Kidney (tissue), 14 donors: ENCODE measurements around the gene FYCO1. TPM values are rescaled to one million over a fixed set of nuclear protein-coding genes. Genes with fewer than 3 reads are reported as not detected.

Experiments used
- DNase-seq, 5 donors: peaks; one replicate each; pipeline ENCODE4 v3.0.0-alpha.2; 2013 to 2020
- FAIRE-seq: peaks from 2 replicates; lab custom pipeline; 2012; peaks lifted over from hg19 to GRCh38; lab: Jason Lieb, UNC
- H3K27ac ChIP-seq, 2 donors: one replicate each; pipeline ENCODE4 v1.7.0; 2013; ENCODE audit warnings: low read depth in 2 of 2, low read length in 2 of 2, inconsistent platforms in 1 of 2
- H3K27me3 ChIP-seq: one replicate; pipeline ENCODE4 v1.7.1; 2013; ENCODE audit warnings: low read length, inconsistent platforms; ENCODE audit not compliant: control insufficient read depth, insufficient read depth
- H3K36me3 ChIP-seq, 3 donors: one replicate each; pipeline versions ENCODE4 v1.7.0 to v1.7.1; 2013; ENCODE audit warnings: low read length in 3 of 3, control low read depth in 1 of 3, inconsistent platforms in 1 of 3; ENCODE audit not compliant: insufficient read depth in 3 of 3, control insufficient read depth in 2 of 3
- H3K4me1 ChIP-seq, 3 donors: one replicate each; pipeline versions ENCODE4 v1.7.0 to v1.7.1; 2013; ENCODE audit warnings: low read length in 3 of 3, inconsistent platforms in 1 of 3, low read depth in 1 of 3; ENCODE audit not compliant: control insufficient read depth in 2 of 3, insufficient read depth in 2 of 3
- H3K4me3 ChIP-seq, 3 donors: one replicate each; pipeline versions ENCODE4 v1.7.0 to v1.8.1; 2013; ENCODE audit warnings: low read length in 3 of 3, control low read depth in 1 of 3, inconsistent platforms in 1 of 3
- H3K9ac ChIP-seq, 3 donors: one replicate each; pipeline versions ENCODE4 v1.7.0 to v1.7.1; 2013; ENCODE audit warnings: low read length in 3 of 3, control low read depth in 1 of 3, inconsistent platforms in 1 of 3
- H3K9me3 ChIP-seq, 3 donors: one replicate each; pipeline versions ENCODE4 v1.7.0 to v1.7.1; 2013; ENCODE audit warnings: low read length in 3 of 3, control low read depth in 1 of 3, inconsistent platforms in 1 of 3; ENCODE audit not compliant: control insufficient read depth in 2 of 3, insufficient read depth in 1 of 3
- intact Hi-C: fragments of 100-400 bp; cut with DNase I; formaldehyde crosslinking; loops from one replicate; pipeline ENCODE4 v1.11.1; 2022
- polyA plus RNA-seq: library from polyadenylated mRNA; stranded (reverse); fragments of 350-450 nt; fragmentation: Illumina TruSeq; extraction: RNeasy Lipid Tissue Mini Kit (QIAGEN cat#74804); gene quantifications from one replicate; pipeline ENCODE4 v1.2.3, GENCODE V29; 2014; ENCODE audit warnings: low read depth, low replicate concordance; ENCODE audit not compliant: insufficient read depth
- total RNA-seq: library from RNA; stranded (reverse); fragmentation: NEBNext Ultra II Directional; extraction: Animal tissue kit (Norgen Biotek cat#: 25700); gene quantifications from one replicate; pipeline ENCODE4 v1.2.1, GENCODE V29; 2021
- TF ChIP-seq, protein P1 (sequence below): IDR thresholded peaks from 3 replicates; pipeline ENCODE4 v1.5.1; 2012; ENCODE audit warnings: mild to moderate bottlenecking, moderate library complexity, borderline replicate concordance; ENCODE audit not compliant: insufficient read depth; ENCODE audit errors: extremely low read depth
- donor health status: control.
- donor health status: control.
- donor health status: control.
- donor health status: control.
- donor health status: control.
- donor health status: DM: yes; HTN: yes; CAD: no.
- donor health status: Normal renal cell carcinoma (clear cell type).

FYCO1 gene
- total and polyA plus RNA-seq, 2 donors from 2014 or later, result 11.1 to 39.1 TPM

DNA sequence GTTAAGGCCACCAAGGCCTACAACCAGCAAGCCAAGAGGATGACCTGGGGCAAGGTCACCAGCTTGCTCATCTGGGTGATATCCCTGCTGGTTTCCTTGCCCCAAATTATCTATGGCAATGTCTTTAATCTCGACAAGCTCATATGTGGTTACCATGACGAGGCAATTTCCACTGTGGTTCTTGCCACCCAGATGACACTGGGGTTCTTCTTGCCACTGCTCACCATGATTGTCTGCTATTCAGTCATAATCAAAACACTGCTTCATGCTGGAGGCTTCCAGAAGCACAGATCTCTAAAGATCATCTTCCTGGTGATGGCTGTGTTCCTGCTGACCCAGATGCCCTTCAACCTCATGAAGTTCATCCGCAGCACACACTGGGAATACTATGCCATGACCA is 48.7 kb downstream of the FYCO1 start:
- FAIRE-seq (no peak), DNase-seq (no peak)
- H3K27me3 ChIP-seq, result no peaks in the 10 kb centered on the region
- no peaks in the 10 kb centered on the region for H3K9me3 ChIP-seq
- H3K9ac ChIP-seq, result no peak overlapping the region
- intact Hi-C loops, result loop anchor here (10.0 kb wide), 1 partner anchor 428 kb away; the partner anchor contains the start of gene CCR5
- H3K4me1 ChIP-seq, result peaks cover 0 to 5% (median 0%) of the 10 kb centered on the region in 3 donors
- TF ChIP-seq, protein P1, sequence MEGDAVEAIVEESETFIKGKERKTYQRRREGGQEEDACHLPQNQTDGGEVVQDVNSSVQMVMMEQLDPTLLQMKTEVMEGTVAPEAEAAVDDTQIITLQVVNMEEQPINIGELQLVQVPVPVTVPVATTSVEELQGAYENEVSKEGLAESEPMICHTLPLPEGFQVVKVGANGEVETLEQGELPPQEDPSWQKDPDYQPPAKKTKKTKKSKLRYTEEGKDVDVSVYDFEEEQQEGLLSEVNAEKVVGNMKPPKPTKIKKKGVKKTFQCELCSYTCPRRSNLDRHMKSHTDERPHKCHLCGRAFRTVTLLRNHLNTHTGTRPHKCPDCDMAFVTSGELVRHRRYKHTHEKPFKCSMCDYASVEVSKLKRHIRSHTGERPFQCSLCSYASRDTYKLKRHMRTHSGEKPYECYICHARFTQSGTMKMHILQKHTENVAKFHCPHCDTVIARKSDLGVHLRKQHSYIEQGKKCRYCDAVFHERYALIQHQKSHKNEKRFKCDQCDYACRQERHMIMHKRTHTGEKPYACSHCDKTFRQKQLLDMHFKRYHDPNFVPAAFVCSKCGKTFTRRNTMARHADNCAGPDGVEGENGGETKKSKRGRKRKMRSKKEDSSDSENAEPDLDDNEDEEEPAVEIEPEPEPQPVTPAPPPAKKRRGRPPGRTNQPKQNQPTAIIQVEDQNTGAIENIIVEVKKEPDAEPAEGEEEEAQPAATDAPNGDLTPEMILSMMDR, result no peak
- H3K36me3 ChIP-seq, result peaks cover 6 to 41% (median 24%) of the 10 kb centered on the region in 3 donors
- H3K4me3 ChIP-seq, result no peak overlapping the region
- H3K27ac ChIP-seq, result no peak overlapping the region

DNA sequence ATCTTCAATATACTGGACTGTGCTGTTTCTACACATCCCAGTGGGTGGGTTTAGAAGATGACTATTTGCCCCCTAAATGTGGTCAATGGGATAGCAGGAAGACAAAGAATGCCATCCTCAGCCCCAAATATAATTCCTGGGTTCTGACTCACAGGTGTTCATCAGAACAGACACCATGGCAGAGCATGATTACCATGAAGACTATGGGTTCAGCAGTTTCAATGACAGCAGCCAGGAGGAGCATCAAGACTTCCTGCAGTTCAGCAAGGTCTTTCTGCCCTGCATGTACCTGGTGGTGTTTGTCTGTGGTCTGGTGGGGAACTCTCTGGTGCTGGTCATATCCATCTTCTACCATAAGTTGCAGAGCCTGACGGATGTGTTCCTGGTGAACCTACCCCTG is 49.3 kb downstream of the FYCO1 start:
- Histone ChIP-seq H3K4me1 (peaks cover 0 to 5% (median 0%) of the 10 kb centered on the region in 3 donors), H3K27ac (no peak overlapping the region), H3K36me3 (peaks cover 6 to 36% (median 20%) of the 10 kb centered on the region in 3 donors), H3K9ac (no peak overlapping the region), H3K9me3 (no peaks in the 10 kb centered on the region), H3K4me3 (no peak overlapping the region), H3K27me3 (no peaks in the 10 kb centered on the region)
- FAIRE-seq (no peak), DNase-seq (no peak)
- intact Hi-C loops, result loop anchor here (10.0 kb wide), 1 partner anchor 428 kb away; the partner anchor contains the start of gene CCR5
- TF ChIP-seq, protein P1, result no peak

DNA sequence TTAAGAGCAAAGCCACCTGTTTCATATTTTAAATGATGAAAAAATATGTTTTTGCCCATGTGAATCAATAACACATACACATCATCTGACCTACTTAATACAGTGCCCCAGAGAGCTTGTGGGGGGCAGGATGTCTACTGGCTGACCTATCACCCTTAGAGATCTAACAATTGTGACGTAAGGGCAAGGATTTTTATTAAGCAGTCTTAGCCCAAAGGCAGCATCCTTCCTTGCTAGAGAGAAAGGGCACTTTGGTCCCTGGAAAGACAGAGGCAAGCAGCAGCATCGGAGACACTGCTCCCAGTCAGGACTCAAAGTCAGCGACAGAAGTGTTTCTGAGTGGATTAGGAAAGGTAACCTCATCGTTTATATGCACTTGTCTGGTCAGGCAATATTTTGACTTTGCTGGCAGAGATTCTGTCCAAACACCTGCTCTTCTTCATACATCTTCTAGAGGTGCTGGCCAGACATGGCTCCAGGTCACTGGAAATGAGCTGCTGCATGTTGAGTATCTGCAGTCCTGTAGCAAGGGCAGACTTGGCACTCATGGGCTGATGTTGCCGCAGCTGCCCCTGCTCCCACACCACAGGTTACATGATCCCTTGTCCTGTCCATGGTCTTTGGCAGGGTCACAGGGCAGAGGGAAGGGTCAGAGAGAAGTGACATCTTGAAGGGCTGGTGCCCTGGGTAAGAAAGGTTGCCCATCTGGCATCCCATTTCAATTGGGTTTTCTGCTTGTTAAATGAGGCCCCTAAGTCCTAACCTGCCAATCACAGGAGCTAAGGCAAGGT is 50.6 kb downstream of the FYCO1 start:
- Histone ChIP-seq H3K27me3 (no peaks in the 10 kb centered on the region), H3K27ac (no peak overlapping the region), H3K4me3 (no peak overlapping the region), H3K9ac (no peak overlapping the region), H3K9me3 (no peaks in the 10 kb centered on the region), H3K4me1 (peaks cover 0 to 5% (median 5%) of the 10 kb centered on the region in 3 donors), H3K36me3 (peaks cover 6 to 28% (median 11%) of the 10 kb centered on the region in 3 donors)
- TF ChIP-seq, protein P1, result no peak
- DNase-seq (no peak), FAIRE-seq (no peak)
- intact Hi-C loops, result loop anchor here (5.0 to 10.0 kb wide), 2 partner anchors 132 to 430 kb away; partner anchors contain the start of gene CCR5
